HG03460 (cell line): ENCODE data around the gene B3GLCT.
"Not testable (repeated sequence)": the region's sequence is repeated elsewhere in the genome, so short reads cannot be mapped to it uniquely, and the experiment has no call there.

Experiments
- ATAC-seq: cut with Tn5 transposase; IDR thresholded peaks from one replicate; pipeline ENCODE4 v1.9.1; 2021; ENCODE audit not compliant: unreplicated experiment

The B3GLCT gene

GRCh38 chr13:31339616-31340015 lies 139.8 kb downstream of the B3GLCT start:
- not testable (repeated sequence) for ATAC-seq

- not testable (repeated sequence) for ATAC-seq
These were observed 141.1 kb downstream of the B3GLCT start for GRCh38 chr13:31340848-31341247.

GRCh38 chr13:31346891-31347290 lies 147.1 kb downstream of the B3GLCT start:
- no peak for ATAC-seq

GRCh38 chr13:31349156-31349555 lies 149.4 kb downstream of the B3GLCT start:
- ATAC-seq = no peak

- no peak for ATAC-seq
These were observed 150.8 kb downstream of the B3GLCT start for GRCh38 chr13:31350560-31350959.

- ATAC-seq = no peak
These were observed 151.6 kb downstream of the B3GLCT start for GRCh38 chr13:31351376-31351775.

GRCh38 chr13:31352467-31352866 lies 152.7 kb downstream of the B3GLCT start:
- ATAC-seq = no peak

- no peak for ATAC-seq
These were observed 155.2 kb downstream of the B3GLCT start for GRCh38 chr13:31355001-31355400.

- no peak for ATAC-seq
These were observed 157.2 kb downstream of the B3GLCT start for GRCh38 chr13:31356991-31357390.

GRCh38 chr13:31357581-31357980 lies 157.8 kb downstream of the B3GLCT start:
- no peak for ATAC-seq

- ATAC-seq = no peak
These were observed 161.9 kb downstream of the B3GLCT start for GRCh38 chr13:31361673-31362072.

GRCh38 chr13:31365630-31366029 lies 165.9 kb downstream of the B3GLCT start:
- no peak for ATAC-seq

- ATAC-seq = no peak
These were observed 167.6 kb downstream of the B3GLCT start for GRCh38 chr13:31367410-31367809.

- ATAC-seq = no peak
These were observed 169.4 kb downstream of the B3GLCT start for GRCh38 chr13:31369213-31369612.

- ATAC-seq = no peak
These were observed 172.7 kb downstream of the B3GLCT start for GRCh38 chr13:31372454-31372853.

- ATAC-seq = no peak
These were observed 174.9 kb downstream of the B3GLCT start for GRCh38 chr13:31374682-31375081.

- no peak for ATAC-seq
These were observed 178.2 kb downstream of the B3GLCT start for GRCh38 chr13:31377946-31378345.

GRCh38 chr13:31380715-31381114 lies 180.9 kb downstream of the B3GLCT start:
- ATAC-seq = no peak
